Measurements from ENCODE around the gene DCTN3.

- TF ChIP-seq CTCF (IDR thresholded peaks at IDR 0.05; ENCODE audit: insufficient read depth, low read length) (no peak), POLR2AphosphoS5 (IDR thresholded peaks at IDR 0.05; ENCODE audit: low read depth) (no peak), REST (IDR thresholded peaks at IDR 0.05; ENCODE audit: insufficient replicate concordance, low read depth) (no peak), GABPA (IDR thresholded peaks at IDR 0.05; ENCODE audit: low read depth) (no peak), SPI1 (IDR thresholded peaks at IDR 0.05; ENCODE audit: borderline replicate concordance, low read depth) (no peak)
Observed at GRCh38 chr9:34638138-34638445, 17.8 kb upstream of the DCTN3 start.

All from HL-60 (cell line).